ENCODE results near the gene CTTN.

Gene CTTN

DNA sequence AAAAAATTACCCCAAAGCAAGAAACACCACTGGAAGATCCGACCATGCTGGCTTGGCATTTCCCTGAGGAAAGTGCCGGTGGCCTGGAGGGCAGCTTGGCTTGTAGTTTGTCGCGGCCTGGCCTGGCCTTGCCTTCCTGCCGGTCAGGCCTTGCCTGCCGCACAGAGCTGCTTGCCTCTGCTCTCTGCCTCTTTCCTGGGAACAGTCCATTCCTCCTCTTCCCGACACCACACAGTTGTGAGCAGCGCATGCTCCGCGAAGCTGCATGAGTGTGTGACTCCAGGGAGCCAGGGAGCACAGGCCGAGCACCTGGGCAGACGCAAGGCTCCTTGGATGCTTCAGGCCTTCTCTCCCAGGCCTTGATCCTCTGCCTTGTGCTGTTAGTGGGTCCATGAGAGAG lies 19.8 kb downstream of the CTTN start:
- TF ChIP-seq, protein P1, sequence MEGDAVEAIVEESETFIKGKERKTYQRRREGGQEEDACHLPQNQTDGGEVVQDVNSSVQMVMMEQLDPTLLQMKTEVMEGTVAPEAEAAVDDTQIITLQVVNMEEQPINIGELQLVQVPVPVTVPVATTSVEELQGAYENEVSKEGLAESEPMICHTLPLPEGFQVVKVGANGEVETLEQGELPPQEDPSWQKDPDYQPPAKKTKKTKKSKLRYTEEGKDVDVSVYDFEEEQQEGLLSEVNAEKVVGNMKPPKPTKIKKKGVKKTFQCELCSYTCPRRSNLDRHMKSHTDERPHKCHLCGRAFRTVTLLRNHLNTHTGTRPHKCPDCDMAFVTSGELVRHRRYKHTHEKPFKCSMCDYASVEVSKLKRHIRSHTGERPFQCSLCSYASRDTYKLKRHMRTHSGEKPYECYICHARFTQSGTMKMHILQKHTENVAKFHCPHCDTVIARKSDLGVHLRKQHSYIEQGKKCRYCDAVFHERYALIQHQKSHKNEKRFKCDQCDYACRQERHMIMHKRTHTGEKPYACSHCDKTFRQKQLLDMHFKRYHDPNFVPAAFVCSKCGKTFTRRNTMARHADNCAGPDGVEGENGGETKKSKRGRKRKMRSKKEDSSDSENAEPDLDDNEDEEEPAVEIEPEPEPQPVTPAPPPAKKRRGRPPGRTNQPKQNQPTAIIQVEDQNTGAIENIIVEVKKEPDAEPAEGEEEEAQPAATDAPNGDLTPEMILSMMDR (IDR thresholded peaks at IDR 0.05; ENCODE audit: borderline replicate concordance, control extremely low read depth, extremely low read depth, insufficient read depth, missing control alignments) = no peak
- no peak for DNase-seq (ENCODE audit: low spot score)
- in situ Hi-C loops (cut with MboI; ENCODE audit: low sequenced_read_pairs, unreplicated experiment) = no loop called here

DNA sequence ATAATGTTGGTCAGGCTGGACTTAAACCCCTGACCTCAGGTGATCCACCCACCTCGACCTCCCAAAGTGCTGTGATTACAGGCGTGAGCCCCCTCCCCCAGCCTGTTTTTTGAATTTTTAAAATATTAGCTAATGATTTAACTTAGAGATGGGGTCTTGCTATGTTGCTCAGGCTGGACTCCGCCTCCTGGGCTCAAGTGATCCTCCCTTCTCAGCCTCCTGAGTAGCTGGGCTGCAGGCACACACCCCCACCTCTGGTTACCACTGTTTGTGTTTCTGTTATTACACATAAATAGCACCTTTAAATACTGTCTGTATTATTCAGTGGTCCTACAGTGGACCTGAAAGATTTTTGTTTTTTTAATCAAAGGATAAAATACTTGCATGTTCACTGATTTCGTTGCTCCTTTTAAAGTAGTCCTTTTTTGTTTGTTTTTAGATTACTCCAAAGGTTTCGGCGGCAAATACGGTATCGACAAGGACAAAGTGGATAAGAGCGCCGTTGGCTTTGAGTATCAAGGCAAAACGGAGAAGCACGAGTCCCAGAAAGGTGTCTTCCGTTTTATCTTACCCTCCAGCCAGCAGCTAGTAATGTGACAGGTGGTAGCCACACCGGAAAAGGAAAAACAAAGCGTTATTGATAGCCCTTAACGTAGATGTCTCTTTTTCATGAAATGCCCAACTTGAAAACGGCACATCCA lies 21.1 kb downstream of the CTTN start:
- DNase-seq (ENCODE audit: low spot score) = no peak
- in situ Hi-C loops (cut with MboI; ENCODE audit: low sequenced_read_pairs, unreplicated experiment) = no loop called here
- TF ChIP-seq, protein P1 (IDR thresholded peaks at IDR 0.05; ENCODE audit: borderline replicate concordance, control extremely low read depth, extremely low read depth, insufficient read depth, missing control alignments) = no peak

DNA sequence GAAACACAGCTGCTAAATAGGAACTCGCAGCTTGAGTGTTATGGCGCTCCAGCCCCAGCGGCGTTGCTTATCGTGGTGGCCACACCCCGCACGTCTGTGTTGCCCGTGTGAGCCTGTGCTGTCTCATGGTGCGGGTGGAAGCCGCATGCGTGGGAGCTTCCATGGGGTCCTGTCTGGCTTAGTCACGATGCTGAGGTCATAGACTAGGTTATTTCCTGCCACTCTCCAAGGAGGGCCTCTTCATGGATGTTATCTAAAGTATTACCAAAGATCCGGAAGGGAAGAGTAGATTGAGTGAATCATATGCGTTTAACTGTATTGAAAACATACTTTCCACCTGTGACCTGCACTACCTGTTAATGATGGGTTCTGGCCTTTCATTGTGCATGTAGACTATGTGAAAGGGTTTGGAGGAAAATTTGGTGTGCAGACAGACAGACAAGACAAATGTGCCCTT lies 21.7 kb downstream of the CTTN start:
- DNase-seq (ENCODE audit: low spot score) = no peak
- in situ Hi-C loops (cut with MboI; ENCODE audit: low sequenced_read_pairs, unreplicated experiment) = no loop called here
- TF ChIP-seq, protein P1 (IDR thresholded peaks at IDR 0.05; ENCODE audit: borderline replicate concordance, control extremely low read depth, extremely low read depth, insufficient read depth, missing control alignments) = no peak

DNA sequence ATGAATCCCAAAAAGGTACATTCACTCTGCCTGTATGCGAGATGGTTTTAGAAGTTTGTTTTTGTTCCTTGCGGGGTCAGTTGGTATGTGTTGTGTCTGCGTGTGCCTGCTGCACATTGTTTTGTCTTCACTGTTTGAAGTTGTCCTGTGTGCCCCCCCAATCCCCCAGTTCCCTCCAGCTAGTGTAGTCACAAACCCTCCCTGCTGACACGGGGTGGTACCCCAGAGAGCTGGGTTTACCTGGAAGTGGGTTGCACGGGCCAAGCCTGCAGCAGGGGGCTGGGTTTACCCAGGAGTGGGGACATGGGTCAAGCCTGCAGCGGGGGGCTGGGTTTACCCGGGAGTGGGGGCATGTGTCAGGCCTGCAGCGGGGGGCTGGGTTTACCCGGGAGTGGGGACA lies 22.2 kb downstream of the CTTN start:
- TF ChIP-seq, protein P1 (IDR thresholded peaks at IDR 0.05; ENCODE audit: borderline replicate concordance, control extremely low read depth, extremely low read depth, insufficient read depth, missing control alignments) = no peak
- in situ Hi-C loops (cut with MboI; ENCODE audit: low sequenced_read_pairs, unreplicated experiment) = no loop called here
- no peak for DNase-seq (ENCODE audit: low spot score)

DNA sequence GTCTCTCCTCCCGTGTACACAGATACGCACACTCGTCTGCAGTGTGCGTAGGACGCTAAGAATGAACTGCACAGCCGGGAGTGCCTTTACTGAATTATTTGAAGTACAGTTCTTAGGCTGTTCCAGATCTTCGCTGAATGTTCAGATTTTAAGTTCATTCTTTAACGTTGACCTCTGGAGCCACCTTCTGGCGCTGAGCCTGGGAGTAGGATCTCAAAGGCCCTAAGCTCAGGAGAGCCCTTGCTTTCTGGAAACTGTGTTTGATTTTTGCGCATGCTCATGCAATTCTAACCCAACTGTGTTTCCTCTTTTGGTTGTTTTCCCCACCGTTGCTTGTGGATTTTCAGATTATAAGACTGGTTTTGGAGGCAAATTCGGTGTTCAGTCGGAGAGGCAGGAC lies 22.8 kb downstream of the CTTN start:
- TF ChIP-seq, protein P1 (IDR thresholded peaks at IDR 0.05; ENCODE audit: borderline replicate concordance, control extremely low read depth, extremely low read depth, insufficient read depth, missing control alignments) = peak; percentile 22
- in situ Hi-C loops (cut with MboI; ENCODE audit: low sequenced_read_pairs, unreplicated experiment) = no loop called here
- no peak for DNase-seq (ENCODE audit: low spot score)

DNA sequence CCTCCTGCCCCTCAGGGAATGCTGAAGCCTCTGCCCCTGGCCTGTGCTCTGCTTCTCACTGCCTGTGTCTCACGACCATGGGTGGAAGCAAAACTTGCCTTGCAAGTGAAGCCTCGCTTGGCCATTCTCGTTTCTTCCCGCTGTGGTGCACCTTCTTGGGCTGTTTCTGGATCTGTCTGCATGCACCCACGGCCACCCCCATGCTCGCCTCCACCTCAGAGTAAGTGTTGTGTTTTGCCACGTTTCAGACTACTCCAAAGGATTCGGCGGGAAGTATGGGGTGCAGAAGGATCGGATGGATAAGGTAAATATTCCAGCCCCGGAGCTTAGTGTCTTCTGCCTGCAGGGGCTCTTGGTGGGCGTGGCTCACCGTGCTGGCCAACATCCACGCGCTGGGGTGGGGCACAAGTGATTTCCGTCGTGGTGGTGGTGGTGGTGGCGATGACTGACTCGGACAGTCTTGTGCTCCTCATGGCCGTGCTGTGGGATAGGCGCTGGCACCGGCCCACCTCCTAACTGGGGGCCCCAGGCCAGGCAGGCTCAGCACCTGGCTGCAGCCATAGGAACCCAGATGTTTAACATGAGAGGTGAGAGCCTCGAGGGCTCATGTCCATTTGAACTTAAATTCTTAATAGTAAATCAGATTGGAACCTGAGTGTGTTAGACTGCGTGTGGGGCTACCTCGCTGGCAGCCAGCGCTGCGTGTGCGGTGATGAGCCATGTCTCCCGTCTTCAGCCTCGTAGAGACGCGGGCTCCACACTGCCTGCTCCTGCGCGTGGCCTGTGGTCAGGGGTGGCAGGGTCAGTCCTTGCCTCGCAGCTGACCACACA lies 24.6 kb downstream of the CTTN start:
- DNase-seq (ENCODE audit: low spot score) = no peak
- TF ChIP-seq, protein P1 (IDR thresholded peaks at IDR 0.05; ENCODE audit: borderline replicate concordance, control extremely low read depth, extremely low read depth, insufficient read depth, missing control alignments) = no peak
- in situ Hi-C loops (cut with MboI; ENCODE audit: low sequenced_read_pairs, unreplicated experiment) = no loop called here

Data from GM13976 (cell line).